ENCODE results near the gene STN1. TPM values are rescaled to one million over a fixed set of nuclear protein-coding genes. Genes with fewer than 3 reads are reported as not detected.
A peak's percentile ranks its signal among the peaks of the same experiment; 100 is the strongest.

STN1 gene
- total RNA-seq, 1 donor = 20.6 TPM

DNA sequence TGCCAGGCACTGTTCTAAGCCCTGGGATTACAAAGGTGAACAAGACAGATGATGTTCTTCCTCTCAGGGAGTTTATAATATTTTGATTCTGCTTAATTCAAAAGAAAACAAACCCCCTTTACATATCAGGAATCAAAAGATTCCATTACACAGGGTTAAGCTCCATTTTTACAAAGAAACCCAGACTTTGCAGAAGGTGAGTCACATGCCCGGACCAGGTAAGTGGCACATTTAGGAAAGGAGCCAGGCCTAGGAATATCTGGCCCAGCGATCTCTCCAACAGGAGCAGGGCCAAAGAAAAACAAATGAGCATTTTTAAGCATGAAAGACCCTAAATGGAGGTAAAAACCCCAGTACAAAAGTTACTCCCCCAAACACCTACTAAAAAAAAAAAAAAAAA is 1.1 kb downstream of the STN1 start:
- no peaks in the 10 kb centered on the region for H3K27me3 ChIP-seq (ENCODE audit: insufficient read depth, low read length)
- H4K20me1 ChIP-seq (ENCODE audit: insufficient read depth, low read length) = no peaks in the 10 kb centered on the region
- no peak for DNase-seq (ENCODE audit: insufficient read length, low spot score, missing footprints)
- peaks cover 30% of the 10 kb centered on the region for H3K4me1 ChIP-seq (ENCODE audit: insufficient read depth, low read length)
- no peaks in the 10 kb centered on the region for H3K9me3 ChIP-seq (ENCODE audit: low read depth, low read length)
- peak overlapping the region; percentile 87 for H3K4me3 ChIP-seq (ENCODE audit: insufficient read depth, low read length)
- H3K27ac ChIP-seq (ENCODE audit: low read depth, low read length) = peak overlapping the region; percentile 85
- peak overlapping the region; percentile 94 for H3K4me2 ChIP-seq (ENCODE audit: insufficient read depth, low read length)
- no peak for TF ChIP-seq CTCF (IDR thresholded peaks at IDR 0.05; ENCODE audit: extremely low read depth, low read depth, low read length)
- peaks cover 31% of the 10 kb centered on the region for H3K79me2 ChIP-seq (ENCODE audit: insufficient read depth, low read length)
- H3K36me3 ChIP-seq (ENCODE audit: insufficient read depth, low read length) = no peaks in the 10 kb centered on the region
- no peak overlapping the region for H2AFZ ChIP-seq (ENCODE audit: low read length)

DNA sequence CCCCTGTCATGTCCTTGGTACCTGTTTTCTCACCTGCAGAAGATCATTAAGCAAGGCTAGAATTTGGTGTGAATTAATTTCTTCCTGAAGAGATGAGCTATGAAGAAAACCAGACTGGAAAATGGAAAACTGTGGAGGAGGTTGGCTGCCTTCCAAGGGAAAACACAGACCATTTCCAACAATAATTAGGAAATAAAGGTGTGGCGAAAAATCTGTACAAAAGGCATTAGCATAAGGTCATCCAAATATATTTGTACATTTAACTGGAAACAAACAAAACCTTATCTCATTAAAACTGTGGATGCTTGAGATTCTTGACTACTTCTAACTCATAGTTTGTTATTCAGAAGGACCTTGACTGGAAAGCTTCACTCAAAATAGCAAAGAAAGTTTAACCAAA is 1.7 kb downstream of the STN1 start:
- Histone ChIP-seq H3K27me3 (ENCODE audit: insufficient read depth, low read length) (no peaks in the 10 kb centered on the region), H3K36me3 (ENCODE audit: insufficient read depth, low read length) (no peaks in the 10 kb centered on the region), H3K27ac (ENCODE audit: low read depth, low read length) (peak overlapping the region; percentile 85), H3K4me2 (ENCODE audit: insufficient read depth, low read length) (peak overlapping the region; percentile 94), H3K4me1 (ENCODE audit: insufficient read depth, low read length) (peaks cover 30% of the 10 kb centered on the region), H2AFZ (ENCODE audit: low read length) (peak overlapping the region; percentile 70), H3K79me2 (ENCODE audit: insufficient read depth, low read length) (peaks cover 31% of the 10 kb centered on the region), H3K9me3 (ENCODE audit: low read depth, low read length) (no peaks in the 10 kb centered on the region), H3K4me3 (ENCODE audit: insufficient read depth, low read length) (peak overlapping the region; percentile 55), H4K20me1 (ENCODE audit: insufficient read depth, low read length) (no peaks in the 10 kb centered on the region)
- TF ChIP-seq CTCF (IDR thresholded peaks at IDR 0.05; ENCODE audit: extremely low read depth, low read depth, low read length) = no peak
- DNase-seq (ENCODE audit: insufficient read length, low spot score, missing footprints) = no peak

- Histone ChIP-seq H3K9me3 (ENCODE audit: low read depth, low read length) (no peaks in the 10 kb centered on the region), H3K4me3 (ENCODE audit: insufficient read depth, low read length) (peak overlapping the region; percentile 55), H2AFZ (ENCODE audit: low read length) (peak overlapping the region; percentile 70), H3K27me3 (ENCODE audit: insufficient read depth, low read length) (no peaks in the 10 kb centered on the region), H4K20me1 (ENCODE audit: insufficient read depth, low read length) (no peaks in the 10 kb centered on the region), H3K36me3 (ENCODE audit: insufficient read depth, low read length) (no peaks in the 10 kb centered on the region), H3K27ac (ENCODE audit: low read depth, low read length) (peak overlapping the region; percentile 85), H3K79me2 (ENCODE audit: insufficient read depth, low read length) (peaks cover 31% of the 10 kb centered on the region), H3K4me1 (ENCODE audit: insufficient read depth, low read length) (peaks cover 30% of the 10 kb centered on the region), H3K4me2 (ENCODE audit: insufficient read depth, low read length) (peak overlapping the region; percentile 94)
- TF ChIP-seq CTCF (IDR thresholded peaks at IDR 0.05; ENCODE audit: extremely low read depth, low read depth, low read length) = no peak
- DNase-seq (ENCODE audit: insufficient read length, low spot score, missing footprints) = no peak
Measured at GRCh38 chr10:103915796-103916195, 2.2 kb downstream of the STN1 start.

DNA sequence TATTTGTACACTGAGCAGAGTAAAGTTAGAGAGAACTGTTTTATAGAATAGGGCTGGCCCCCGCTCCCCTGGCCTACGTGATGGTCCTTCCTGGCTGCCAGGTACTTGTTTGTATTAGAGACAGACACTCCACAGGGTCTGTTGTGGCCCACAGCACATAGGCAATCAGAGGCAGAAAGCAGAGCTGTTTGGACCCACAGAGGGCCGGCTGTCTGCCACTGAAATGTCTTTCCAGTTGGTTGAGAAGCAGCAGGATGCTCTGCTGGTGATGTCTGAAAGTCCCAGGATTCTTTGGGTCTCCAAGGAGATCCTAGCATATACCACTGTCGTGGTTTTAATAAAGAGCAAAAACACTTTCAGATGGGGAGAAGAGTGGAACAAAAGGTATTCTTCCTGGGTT is 5.2 kb downstream of the STN1 start:
- no peak for TF ChIP-seq CTCF (IDR thresholded peaks at IDR 0.05; ENCODE audit: extremely low read depth, low read depth, low read length)
- Histone ChIP-seq H3K4me3 (ENCODE audit: insufficient read depth, low read length) (no peak overlapping the region), H3K79me2 (ENCODE audit: insufficient read depth, low read length) (peaks cover 30% of the 10 kb centered on the region)

More for the DNA sequence above, 5.2 kb downstream of the STN1 start:
- Histone ChIP-seq H3K27me3 (ENCODE audit: insufficient read depth, low read length) (no peaks in the 10 kb centered on the region), H3K36me3 (ENCODE audit: insufficient read depth, low read length) (no peaks in the 10 kb centered on the region), H2AFZ (ENCODE audit: low read length) (no peak overlapping the region), H3K27ac (ENCODE audit: low read depth, low read length) (no peak overlapping the region), H3K4me1 (ENCODE audit: insufficient read depth, low read length) (peaks cover 37% of the 10 kb centered on the region), H3K9me3 (ENCODE audit: low read depth, low read length) (no peaks in the 10 kb centered on the region), H3K4me2 (ENCODE audit: insufficient read depth, low read length) (no peak overlapping the region), H4K20me1 (ENCODE audit: insufficient read depth, low read length) (no peaks in the 10 kb centered on the region)
- no peak for DNase-seq (ENCODE audit: insufficient read length, low spot score, missing footprints)
